ENCODE data around the gene PTPRM.

GRCh38 chr18:7688580-7688979 is 121.5 kb downstream of the PTPRM start:
- TF ChIP-seq OSR2 (tag by site-specific recombination; IDR thresholded peaks at IDR 0.05) (no peak), ZNF26 (tag by site-specific recombination; IDR thresholded peaks at IDR 0.05) (no peak), ZNF580 (tag by site-specific recombination; IDR thresholded peaks at IDR 0.05) (no peak), ZNF530 (tag by site-specific recombination; IDR thresholded peaks at IDR 0.05; ENCODE audit: low read depth) (no peak), PBX3 (CRISPR knock-in tag; IDR thresholded peaks at IDR 0.05) (no peak), PRDM6 (tag by site-specific recombination; IDR thresholded peaks at IDR 0.05) (no peak), ZNF473 (tag by site-specific recombination; IDR thresholded peaks at IDR 0.05) (no peak), ZNF561 (tag by site-specific recombination; IDR thresholded peaks at IDR 0.05; ENCODE audit: borderline replicate concordance) (no peak), RBAK (tag by site-specific recombination; IDR thresholded peaks at IDR 0.05) (no peak)
- TF ChIP-seq, protein P1, sequence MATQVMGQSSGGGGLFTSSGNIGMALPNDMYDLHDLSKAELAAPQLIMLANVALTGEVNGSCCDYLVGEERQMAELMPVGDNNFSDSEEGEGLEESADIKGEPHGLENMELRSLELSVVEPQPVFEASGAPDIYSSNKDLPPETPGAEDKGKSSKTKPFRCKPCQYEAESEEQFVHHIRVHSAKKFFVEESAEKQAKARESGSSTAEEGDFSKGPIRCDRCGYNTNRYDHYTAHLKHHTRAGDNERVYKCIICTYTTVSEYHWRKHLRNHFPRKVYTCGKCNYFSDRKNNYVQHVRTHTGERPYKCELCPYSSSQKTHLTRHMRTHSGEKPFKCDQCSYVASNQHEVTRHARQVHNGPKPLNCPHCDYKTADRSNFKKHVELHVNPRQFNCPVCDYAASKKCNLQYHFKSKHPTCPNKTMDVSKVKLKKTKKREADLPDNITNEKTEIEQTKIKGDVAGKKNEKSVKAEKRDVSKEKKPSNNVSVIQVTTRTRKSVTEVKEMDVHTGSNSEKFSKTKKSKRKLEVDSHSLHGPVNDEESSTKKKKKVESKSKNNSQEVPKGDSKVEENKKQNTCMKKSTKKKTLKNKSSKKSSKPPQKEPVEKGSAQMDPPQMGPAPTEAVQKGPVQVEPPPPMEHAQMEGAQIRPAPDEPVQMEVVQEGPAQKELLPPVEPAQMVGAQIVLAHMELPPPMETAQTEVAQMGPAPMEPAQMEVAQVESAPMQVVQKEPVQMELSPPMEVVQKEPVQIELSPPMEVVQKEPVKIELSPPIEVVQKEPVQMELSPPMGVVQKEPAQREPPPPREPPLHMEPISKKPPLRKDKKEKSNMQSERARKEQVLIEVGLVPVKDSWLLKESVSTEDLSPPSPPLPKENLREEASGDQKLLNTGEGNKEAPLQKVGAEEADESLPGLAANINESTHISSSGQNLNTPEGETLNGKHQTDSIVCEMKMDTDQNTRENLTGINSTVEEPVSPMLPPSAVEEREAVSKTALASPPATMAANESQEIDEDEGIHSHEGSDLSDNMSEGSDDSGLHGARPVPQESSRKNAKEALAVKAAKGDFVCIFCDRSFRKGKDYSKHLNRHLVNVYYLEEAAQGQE (tag by site-specific recombination; IDR thresholded peaks at IDR 0.05): no peak
- TF ChIP-seq, protein P2, sequence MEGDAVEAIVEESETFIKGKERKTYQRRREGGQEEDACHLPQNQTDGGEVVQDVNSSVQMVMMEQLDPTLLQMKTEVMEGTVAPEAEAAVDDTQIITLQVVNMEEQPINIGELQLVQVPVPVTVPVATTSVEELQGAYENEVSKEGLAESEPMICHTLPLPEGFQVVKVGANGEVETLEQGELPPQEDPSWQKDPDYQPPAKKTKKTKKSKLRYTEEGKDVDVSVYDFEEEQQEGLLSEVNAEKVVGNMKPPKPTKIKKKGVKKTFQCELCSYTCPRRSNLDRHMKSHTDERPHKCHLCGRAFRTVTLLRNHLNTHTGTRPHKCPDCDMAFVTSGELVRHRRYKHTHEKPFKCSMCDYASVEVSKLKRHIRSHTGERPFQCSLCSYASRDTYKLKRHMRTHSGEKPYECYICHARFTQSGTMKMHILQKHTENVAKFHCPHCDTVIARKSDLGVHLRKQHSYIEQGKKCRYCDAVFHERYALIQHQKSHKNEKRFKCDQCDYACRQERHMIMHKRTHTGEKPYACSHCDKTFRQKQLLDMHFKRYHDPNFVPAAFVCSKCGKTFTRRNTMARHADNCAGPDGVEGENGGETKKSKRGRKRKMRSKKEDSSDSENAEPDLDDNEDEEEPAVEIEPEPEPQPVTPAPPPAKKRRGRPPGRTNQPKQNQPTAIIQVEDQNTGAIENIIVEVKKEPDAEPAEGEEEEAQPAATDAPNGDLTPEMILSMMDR (tag by site-specific recombination; IDR thresholded peaks at IDR 0.05): no peak

All from HEK293 (cell line).